Muscle layer of colon (tissue), 2 donors: Measurements from ENCODE around the gene ZFP37.
"Not testable (repeated sequence)": the region's sequence is repeated elsewhere in the genome, so short reads cannot be mapped to it uniquely, and the experiment has no call there.

Source experiments
- H3K27ac ChIP-seq: one replicate; pipeline ENCODE4 v1.7.0; 2013; ENCODE audit warnings: low read depth, mild to moderate bottlenecking, low read length, moderate library complexity
- H3K27me3 ChIP-seq, 2 donors: one replicate each; pipeline ENCODE4 v1.7.0; 2013; ENCODE audit warnings: low read length in 2 of 2, mild to moderate bottlenecking in 2 of 2; ENCODE audit not compliant: insufficient read depth in 2 of 2, control insufficient read depth in 1 of 2
- H3K36me3 ChIP-seq: one replicate; pipeline ENCODE4 v1.7.0; 2013; ENCODE audit warnings: mild to moderate bottlenecking, low read length; ENCODE audit not compliant: insufficient read depth
- H3K4me1 ChIP-seq: one replicate; pipeline ENCODE4 v1.7.0; 2013; ENCODE audit warnings: mild to moderate bottlenecking, low read length; ENCODE audit not compliant: insufficient read depth
- H3K4me3 ChIP-seq, 2 donors: one replicate each; pipeline ENCODE4 v1.7.0; 2013; ENCODE audit warnings: low read length in 2 of 2, low read depth in 1 of 2, mild to moderate bottlenecking in 1 of 2, moderate library complexity in 1 of 2
- H3K9ac ChIP-seq: one replicate; pipeline ENCODE4 v1.7.0; 2013; ENCODE audit warnings: low read length
- H3K9me3 ChIP-seq: one replicate; pipeline ENCODE4 v1.7.0; 2013; ENCODE audit warnings: mild to moderate bottlenecking, low read length
- donor health status: abdominal sarcoma.
- donor health status: Adenocarcinoma of cecum.

The ZFP37 gene

GRCh38 chr9:113056191-113057106 lies at the start of gene ZFP37:
Gene ZFP37, minus strand, starts transcription at chr9:113056724. Its CDS starts 36 bp downstream, at chr9:113056688.
- peak within 1 kb of the TSS; percentile 34 for H3K27ac ChIP-seq
- peaks cover 41% of the 10 kb centered on the region for H3K9me3 ChIP-seq
- H3K36me3 ChIP-seq, result no peaks in the 10 kb centered on the region
- H3K27me3 ChIP-seq, result peaks cover 10 to 13% of the 10 kb centered on the region in 2 donors
- H3K9ac ChIP-seq, result peak within 1 kb of the TSS; percentile 47
- H3K4me1 ChIP-seq, result peaks cover 4% of the 10 kb centered on the region
- H3K4me3 ChIP-seq, result peak within 1 kb of the TSS; percentile 100

- H3K4me1 ChIP-seq, H3K27ac ChIP-seq: not testable (repeated sequence)
Observed at GRCh38 chr9:113105345-113105744, 48.8 kb upstream of the ZFP37 start.

GRCh38 chr9:113095561-113095960 lies 39.0 kb upstream of the ZFP37 start:
- Histone ChIP-seq H3K9me3 (no peaks in the 10 kb centered on the region), H3K27me3 (peaks cover 13 to 22% of the 10 kb centered on the region in 2 donors), H3K4me1 (no peaks in the 10 kb centered on the region), H3K9ac (no peak overlapping the region), H3K36me3 (no peaks in the 10 kb centered on the region), H3K4me3 (no peak overlapping the region), H3K27ac (no peak overlapping the region)

More at GRCh38 chr9:113105345-113105744, 48.8 kb upstream of the ZFP37 start:
- H3K4me3 ChIP-seq, H3K9ac ChIP-seq, H3K36me3 ChIP-seq, H3K9me3 ChIP-seq, H3K27me3 ChIP-seq: not testable (repeated sequence)

- H3K27me3 ChIP-seq, result peaks cover 22 to 26% of the 10 kb centered on the region in 2 donors
- not testable (repeated sequence) for H3K9me3 ChIP-seq, H3K4me3 ChIP-seq, H3K9ac ChIP-seq, H3K4me1 ChIP-seq, H3K27ac ChIP-seq, H3K36me3 ChIP-seq
Observed at GRCh38 chr9:113089924-113090323, 33.4 kb upstream of the ZFP37 start.

- not testable (repeated sequence) for H3K27ac ChIP-seq, H3K4me3 ChIP-seq, H3K9me3 ChIP-seq, H3K9ac ChIP-seq, H3K36me3 ChIP-seq, H3K4me1 ChIP-seq
- H3K27me3 ChIP-seq, result peaks cover 20 to 22% of the 10 kb centered on the region in 2 donors
Observed at GRCh38 chr9:113089143-113089505, 32.6 kb upstream of the ZFP37 start.

GRCh38 chr9:113088456-113089142 lies 32.1 kb upstream of the ZFP37 start:
- not testable (repeated sequence) for H3K4me1 ChIP-seq, H3K4me3 ChIP-seq, H3K27ac ChIP-seq, H3K36me3 ChIP-seq, H3K9me3 ChIP-seq, H3K9ac ChIP-seq
- peaks cover 15 to 22% of the 10 kb centered on the region in 2 donors for H3K27me3 ChIP-seq

GRCh38 chr9:113062932-113063310 lies 6.4 kb upstream of the ZFP37 start:
- not testable (repeated sequence) for H3K4me3 ChIP-seq, H3K4me1 ChIP-seq, H3K27ac ChIP-seq, H3K9ac ChIP-seq, H3K36me3 ChIP-seq
- Histone ChIP-seq H3K27me3 (peaks cover 13 to 23% of the 10 kb centered on the region in 2 donors), H3K9me3 (peaks cover 11% of the 10 kb centered on the region)

- Histone ChIP-seq H3K27me3 (peaks cover 13 to 23% of the 10 kb centered on the region in 2 donors), H3K9me3 (peaks cover 11% of the 10 kb centered on the region)
- not testable (repeated sequence) for H3K36me3 ChIP-seq, H3K27ac ChIP-seq, H3K4me1 ChIP-seq, H3K9ac ChIP-seq, H3K4me3 ChIP-seq
Observed at GRCh38 chr9:113062256-113062931, 5.9 kb upstream of the ZFP37 start.

- not testable (repeated sequence) for H3K27ac ChIP-seq, H3K4me1 ChIP-seq, H3K9ac ChIP-seq, H3K36me3 ChIP-seq, H3K4me3 ChIP-seq
- H3K9me3 ChIP-seq, result peaks cover 11% of the 10 kb centered on the region
- peaks cover 13 to 23% of the 10 kb centered on the region in 2 donors for H3K27me3 ChIP-seq
Observed at GRCh38 chr9:113061072-113061850, 4.7 kb upstream of the ZFP37 start.

GRCh38 chr9:113059581-113060284 lies 3.2 kb upstream of the ZFP37 start:
- H3K4me3 ChIP-seq, H3K9ac ChIP-seq, H3K27ac ChIP-seq, H3K4me1 ChIP-seq, H3K36me3 ChIP-seq: not testable (repeated sequence)
- Histone ChIP-seq H3K27me3 (peaks cover 13 to 23% of the 10 kb centered on the region in 2 donors), H3K9me3 (peaks cover 14% of the 10 kb centered on the region)
